Measurements from ENCODE around the gene APBA2. TPM values are rescaled to one million over a fixed set of nuclear protein-coding genes. Genes with fewer than 3 reads are reported as not detected.

The APBA2 gene
- polyA plus RNA-seq, 2 of the 4 experiments (the other 2 are of a cell fraction) = 11.4 to 12.6 TPM

GRCh38 chr15:29029651-29030195 lies 143.9 kb downstream of the APBA2 start:
- Histone ChIP-seq H3K4me1 (no peaks in the 10 kb centered on the region), H3K27ac (no peak overlapping the region), H3K9me3 (no peaks in the 10 kb centered on the region), H3K4me3 (no peak overlapping the region), H3K4me2 (no peak overlapping the region)
- no peak for ATAC-seq
- POLR2A ChIA-PET = no interaction called here
- no peak for DNase-seq (ENCODE audit: low read depth in 1 of 2, low spot score in 1 of 2)
- CTCF ChIA-PET = interaction anchor here (0.9 kb wide), 1 partner anchor 15 kb away, joined by 3 read pairs; no protein-coding TSS in a partner anchor
- FAIRE-seq = no peak
- TF ChIP-seq BHLHE40 (IDR thresholded peaks at IDR 0.05; ENCODE audit: low read depth, low read length) (no peak), MYC (IDR thresholded peaks at IDR 0.05; ENCODE audit: borderline replicate concordance, low read length) (no peak), NR3C1 (IDR thresholded peaks at IDR 0.05) (no peak), CEBPB (IDR thresholded peaks at IDR 0.05) (no peak), HEYL (CRISPR knock-in tag; IDR thresholded peaks at IDR 0.05) (no peak), HDAC2 (IDR thresholded peaks at IDR 0.05) (no peak), REST (IDR thresholded peaks at IDR 0.05) (no peak), ZC3H11A (IDR thresholded peaks at IDR 0.05) (no peak), NPAS2 (CRISPR knock-in tag; IDR thresholded peaks at IDR 0.05; ENCODE audit: borderline replicate concordance) (no peak), GATA3 (IDR thresholded peaks at IDR 0.05; ENCODE audit: borderline replicate concordance) (no peak), FOSL2 (IDR thresholded peaks at IDR 0.05) (no peak), FOSL2 (CRISPR knock-in tag; IDR thresholded peaks at IDR 0.05) (no peak), HOXB5 (CRISPR knock-in tag; IDR thresholded peaks at IDR 0.05) (no peak), CHD4 (IDR thresholded peaks at IDR 0.05; ENCODE audit: borderline replicate concordance) (no peak), HOXB13 (CRISPR knock-in tag; IDR thresholded peaks at IDR 0.05; ENCODE audit: low read depth) (no peak), RFX5 (IDR thresholded peaks at IDR 0.05) (no peak)
- WGBS (ENCODE audit: missing lambda C conversion rate) = 90% methylated on average over 17 of the region's 17 CpGs

GRCh38 chr15:29031502-29032228 lies 145.9 kb downstream of the APBA2 start:
- ChIA-PET CTCF (no interaction called here), POLR2A (no interaction called here)
- TF ChIP-seq ZFP36 (IDR thresholded peaks at IDR 0.05; ENCODE audit: borderline replicate concordance, partially characterized antibody) (no peak), MAFK (IDR thresholded peaks at IDR 0.05; ENCODE audit: partially characterized antibody) (peak; percentile 74), HOXB5 (CRISPR knock-in tag; IDR thresholded peaks at IDR 0.05) (no peak), CEBPB (IDR thresholded peaks at IDR 0.05) (0 out of 4 replicates have a peak, but pooled peaks of 1 of the 2 experiments have one; percentile 6), HMGXB4 (CRISPR knock-in tag; IDR thresholded peaks at IDR 0.05; ENCODE audit: borderline replicate concordance) (no peak)
- Histone ChIP-seq H3K4me3 (no peak overlapping the region), H3K4me1 (no peaks in the 10 kb centered on the region), H3K27ac (no peak overlapping the region), H3K9me3 (no peaks in the 10 kb centered on the region), H3K4me2 (no peak overlapping the region)
- DNase-seq (ENCODE audit: low read depth in 1 of 2, low spot score in 1 of 2) (no peak), FAIRE-seq (no peak), ATAC-seq (no peak)
- 93% methylated on average over 3 of the region's 3 CpGs for WGBS (ENCODE audit: missing lambda C conversion rate)
